ENCODE data around the gene CLBA1.

- TF ChIP-seq ZNF146 (CRISPR knock-in tag; IDR thresholded peaks at IDR 0.05; ENCODE audit: unreplicated experiment) (no peak), REST (IDR thresholded peaks at IDR 0.05; ENCODE audit: borderline replicate concordance) (no peak), REST (CRISPR knock-in tag; IDR thresholded peaks at IDR 0.05; ENCODE audit: low read depth) (no peak), CTCF (IDR thresholded peaks at IDR 0.05 in 2 of 3, conservative IDR thresholded peaks at IDR 0.05 in 1 of 3; ENCODE audit: insufficient read depth in 2 of 3, low read depth in 1 of 3, low read length in 3 of 3) (no peak), TARDBP (IDR thresholded peaks at IDR 0.05) (no peak), TAF7 (tag; IDR thresholded peaks at IDR 0.05) (no peak), STAT6 (CRISPR knock-in tag; IDR thresholded peaks at IDR 0.05) (no peak), POLR2AphosphoS5 (IDR thresholded peaks at IDR 0.05; ENCODE audit: control insufficient read depth, insufficient read depth, low read depth, low read length) (no peak), HDAC6 (IDR thresholded peaks at IDR 0.05; ENCODE audit: low read depth, low read length) (no peak), ZNF354B (CRISPR knock-in tag; IDR thresholded peaks at IDR 0.05) (no peak), DPF2 (IDR thresholded peaks at IDR 0.05) (no peak), CCNT2 (IDR thresholded peaks at IDR 0.05; ENCODE audit: borderline replicate concordance, extremely low read depth, insufficient read length, low read depth, low read length) (no peak), KLF10 (CRISPR knock-in tag; IDR thresholded peaks at IDR 0.05) (no peak)
These were observed 9.4 kb downstream of the CLBA1 start for GRCh38 chr14:104994978-104995377.

Data from K562 (cell line).